GM23338 (cell line): ENCODE measurements around the gene ECE2. TPM values are rescaled to one million over a fixed set of nuclear protein-coding genes. Genes with fewer than 3 reads are reported as not detected.
A peak's percentile ranks its signal among the peaks of the same experiment; 100 is the strongest.

ENCODE experiments used
- ATAC-seq: fragments of 200-7000 bp; cut with Tn5 transposase; 3 replicates; pipeline ENCODE4 v1.9.1; 2020
- DNase-seq: peaks from one replicate; pipeline ENCODE4 v3.0.0-alpha.2; 2015; ENCODE audit warnings: low spot score
- H2AFZ ChIP-seq: fragments of 200-600 bp; sonication (generic); 2 replicates; pipeline ENCODE4 v1.8.0; 2016; ENCODE audit warnings: antibody characterized with exemption, mild to moderate bottlenecking, moderate library complexity
- H3F3A ChIP-seq: fragments of 200-600 bp; sonication (generic); replicated peaks from 2 replicates; pipeline ENCODE4 v1.8.0; 2017; ENCODE audit warnings: antibody characterized with exemption, mixed run types, low read depth
- H3K27ac ChIP-seq: fragments of 200-600 bp; sonication (generic); 2 replicates; pipeline ENCODE4 v1.6.1; 2016; ENCODE audit warnings: low read depth
- H3K27me3 ChIP-seq: fragments of 200-600 bp; sonication (generic); 2 replicates; pipeline ENCODE4 v1.8.0; 2016; ENCODE audit warnings: mild to moderate bottlenecking, mixed run types, moderate library complexity; ENCODE audit not compliant: insufficient read depth
- H3K36me3 ChIP-seq: fragments of 200-600 bp; sonication (generic); 2 replicates; pipeline ENCODE4 v1.8.0; 2016; ENCODE audit warnings: mild to moderate bottlenecking; ENCODE audit not compliant: insufficient read depth
- H3K4me1 ChIP-seq: fragments of 200-600 bp; sonication (generic); 2 replicates; pipeline ENCODE4 v1.8.0; 2016; ENCODE audit warnings: mild to moderate bottlenecking, moderate library complexity; ENCODE audit not compliant: insufficient read depth
- H3K4me2 ChIP-seq: fragments of 200-600 bp; sonication (generic); 2 replicates; pipeline ENCODE4 v1.7.1; 2017; ENCODE audit warnings: mixed run types
- H3K4me3 ChIP-seq: fragments of 200-600 bp; sonication (generic); 2 replicates; pipeline ENCODE4 v1.6.1; 2016; ENCODE audit warnings: mixed run types
- H3K79me2 ChIP-seq: fragments of 200-600 bp; sonication (generic); replicated peaks from 2 replicates; pipeline ENCODE4 v1.8.0; 2017; ENCODE audit warnings: mild to moderate bottlenecking; ENCODE audit not compliant: insufficient read depth
- H3K9me2 ChIP-seq: fragments of 200-600 bp; sonication (generic); 2 replicates; pipeline ENCODE4 v1.8.0; 2017; ENCODE audit not compliant: insufficient read depth
- H4K20me1 ChIP-seq: fragments of 200-600 bp; sonication (generic); replicated peaks from 2 replicates; pipeline ENCODE4 v1.8.0; 2017; ENCODE audit warnings: mild to moderate bottlenecking; ENCODE audit not compliant: insufficient read depth
- H3K27ac Mint-ChIP-seq: 2 replicates; pipeline ENCODE4 v1.8.0; 2020; ENCODE audit warnings: inconsistent platforms, mild to moderate bottlenecking, moderate library complexity, mixed read lengths
- H3K27me3 Mint-ChIP-seq: 3 replicates; pipeline ENCODE4 v1.8.0; 2022; ENCODE audit warnings: low read depth, mild to moderate bottlenecking, moderate library complexity, mixed read lengths, inconsistent platforms; ENCODE audit not compliant: insufficient read depth, poor library complexity
- H3K36me3 Mint-ChIP-seq: 3 replicates; pipeline ENCODE4 v1.8.0; 2021; ENCODE audit warnings: low read depth, mild to moderate bottlenecking, inconsistent platforms, moderate library complexity, mixed read lengths
- H3K4me1 Mint-ChIP-seq: 3 replicates; pipeline ENCODE4 v1.8.0; 2020; ENCODE audit warnings: mild to moderate bottlenecking, inconsistent platforms, mixed read lengths
- H3K4me3 Mint-ChIP-seq: 3 replicates; pipeline ENCODE4 v1.8.0; 2021; ENCODE audit warnings: moderate library complexity, mild to moderate bottlenecking, inconsistent platforms, mixed read lengths
- H3K9me3 Mint-ChIP-seq: 3 replicates; pipeline ENCODE4 v1.8.0; 2020; ENCODE audit warnings: moderate library complexity, mild to moderate bottlenecking, inconsistent platforms, mixed read lengths
- CREB1 ChIP-seq: fragments of 250-450 bp; sonication (Bioruptor Pico); IDR thresholded peaks from 2 replicates; pipeline ENCODE4 v1.5.0; 2020; ENCODE audit warnings: low read depth, mild to moderate bottlenecking, moderate library complexity
- JUNB ChIP-seq: IDR thresholded peaks from one replicate; pipeline ENCODE4 v1.6.1; 2016; ENCODE audit warnings: antibody characterized with exemption; ENCODE audit not compliant: unreplicated experiment
- REST ChIP-seq: IDR thresholded peaks from one replicate; pipeline ENCODE4 v1.6.1; 2018; ENCODE audit warnings: antibody characterized with exemption; ENCODE audit not compliant: unreplicated experiment
- STAT1 ChIP-seq: IDR thresholded peaks from one replicate; pipeline ENCODE4 v1.6.1; 2016; ENCODE audit warnings: antibody characterized with exemption; ENCODE audit not compliant: unreplicated experiment
- polyA plus RNA-seq: library from polyadenylated mRNA; unstranded; fragments of >200 nt; fragmentation: Nextera tagmentation; extraction: Ambion mirVana; gene quantifications from 2 replicates; pipeline ENCODE4 v1.2.1, GENCODE V29; 2016
- total RNA-seq: library from RNA; depleted of rRNA; stranded (reverse); fragments of >200 nt; shearing (Covaris generic); gene quantifications from 2 replicates; pipeline ENCODE4 v1.2.3, GENCODE V29; 2014
- TF ChIP-seq, protein P1 (sequence below), 2 experiments: fragments of 200-600 bp in 1 of 2; sonication (generic) in 1 of 2; conservative IDR thresholded peaks; 2 replicates each; pipeline versions ENCODE4 v1.5.1 to v1.6.1; 2016 to 2017; ENCODE audit warnings: antibody characterized with exemption in 2 of 2, low read depth in 2 of 2, mild to moderate bottlenecking in 2 of 2, moderate library complexity in 1 of 2

ECE2 gene
- total and polyA plus RNA-seq, 2 experiments from 2014 or later = 0.24 to 0.48 TPM

DNA sequence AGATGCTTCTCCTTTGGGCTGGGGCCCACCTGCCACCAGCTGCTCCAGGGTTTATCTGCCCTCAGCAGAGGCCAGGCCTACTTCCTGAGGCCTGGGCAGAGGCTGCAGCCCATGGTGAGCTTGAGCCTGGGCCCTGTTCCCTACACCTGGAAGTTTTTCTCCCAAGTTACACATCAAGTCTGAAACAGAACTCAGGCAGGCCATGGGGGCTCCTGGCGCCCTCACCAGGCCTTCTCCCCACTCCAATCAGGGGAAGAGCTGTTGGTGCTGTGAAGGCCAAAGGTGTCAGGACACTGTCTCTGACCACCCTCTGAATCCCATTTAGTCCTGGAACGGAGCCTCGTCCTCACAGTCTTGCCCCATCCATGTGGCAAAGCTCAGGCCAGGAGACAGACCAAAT is 39.2 kb upstream of the ECE2 start:
- H4K20me1 ChIP-seq = 0 out of 2 replicates have a peak, but pooled peaks cover 6% of the 10 kb centered on the region
- TF ChIP-seq, protein P1, sequence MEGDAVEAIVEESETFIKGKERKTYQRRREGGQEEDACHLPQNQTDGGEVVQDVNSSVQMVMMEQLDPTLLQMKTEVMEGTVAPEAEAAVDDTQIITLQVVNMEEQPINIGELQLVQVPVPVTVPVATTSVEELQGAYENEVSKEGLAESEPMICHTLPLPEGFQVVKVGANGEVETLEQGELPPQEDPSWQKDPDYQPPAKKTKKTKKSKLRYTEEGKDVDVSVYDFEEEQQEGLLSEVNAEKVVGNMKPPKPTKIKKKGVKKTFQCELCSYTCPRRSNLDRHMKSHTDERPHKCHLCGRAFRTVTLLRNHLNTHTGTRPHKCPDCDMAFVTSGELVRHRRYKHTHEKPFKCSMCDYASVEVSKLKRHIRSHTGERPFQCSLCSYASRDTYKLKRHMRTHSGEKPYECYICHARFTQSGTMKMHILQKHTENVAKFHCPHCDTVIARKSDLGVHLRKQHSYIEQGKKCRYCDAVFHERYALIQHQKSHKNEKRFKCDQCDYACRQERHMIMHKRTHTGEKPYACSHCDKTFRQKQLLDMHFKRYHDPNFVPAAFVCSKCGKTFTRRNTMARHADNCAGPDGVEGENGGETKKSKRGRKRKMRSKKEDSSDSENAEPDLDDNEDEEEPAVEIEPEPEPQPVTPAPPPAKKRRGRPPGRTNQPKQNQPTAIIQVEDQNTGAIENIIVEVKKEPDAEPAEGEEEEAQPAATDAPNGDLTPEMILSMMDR (conservative IDR thresholded peaks at IDR 0.05; ENCODE audit: low read depth in 2 of 2) = peak in 1 of 2 experiments; percentile 35; a peak in 2 of 4 replicates
- TF ChIP-seq JUNB = no peak
- DNase-seq = no peak
- Mint-ChIP-seq H3K36me3 (no peaks in the 10 kb centered on the region; the same call in 2 of the 3 replicates), H3K4me1 (peaks cover 6% of the 10 kb centered on the region; the same call in 1 of the 3 replicates), H3K27me3 (peaks cover 28% of the 10 kb centered on the region), H3K4me3 (no peak overlapping the region), H3K27ac (no peak overlapping the region), H3K9me3 (no peaks in the 10 kb centered on the region; the same call in 2 of the 3 replicates)
- H3K36me3 ChIP-seq = no peaks in the 10 kb centered on the region
- no peak overlapping the region for H3K4me3 ChIP-seq
- ATAC-seq = no peak
- no peak overlapping the region for H2AFZ ChIP-seq
- no peaks in the 10 kb centered on the region for H3K79me2 ChIP-seq
- H3K27me3 ChIP-seq = peaks cover 40% of the 10 kb centered on the region
- no peak overlapping the region for H3K4me2 ChIP-seq
- no peaks in the 10 kb centered on the region for H3F3A ChIP-seq
- no peaks in the 10 kb centered on the region for H3K9me2 ChIP-seq
- no peak overlapping the region for H3K27ac ChIP-seq
- no peaks in the 10 kb centered on the region for H3K4me1 ChIP-seq

DNA sequence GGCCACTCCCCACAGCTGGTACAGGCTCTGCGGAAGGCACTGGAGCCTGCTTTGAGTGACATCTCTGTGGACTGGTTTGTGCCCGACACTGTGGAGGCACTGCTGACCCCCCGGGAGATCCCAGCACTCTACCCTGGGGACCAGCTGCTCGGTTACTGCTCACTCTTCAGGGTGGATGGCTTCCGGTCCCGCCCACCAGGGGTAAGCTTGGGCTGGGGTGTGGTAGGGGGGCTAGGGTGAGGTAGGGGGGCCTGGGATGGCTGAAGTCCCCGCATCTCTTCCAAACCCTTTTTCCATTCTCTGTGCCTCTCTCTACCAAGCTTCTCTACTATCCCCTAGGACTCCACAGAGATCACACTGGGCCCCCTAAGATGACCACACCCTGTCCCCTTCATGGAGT is 38.6 kb upstream of the ECE2 start:
- Histone ChIP-seq H3K36me3 (no peaks in the 10 kb centered on the region; the same call in 1 of the 2 replicates), H3K4me1 (no peaks in the 10 kb centered on the region), H3F3A (no peaks in the 10 kb centered on the region), H3K9me2 (no peaks in the 10 kb centered on the region), H3K79me2 (no peaks in the 10 kb centered on the region), H3K27ac (no peak overlapping the region), H2AFZ (no peak overlapping the region), H3K4me2 (no peak overlapping the region), H3K27me3 (peaks cover 34% of the 10 kb centered on the region), H3K4me3 (no peak overlapping the region), H4K20me1 (peaks cover 7% of the 10 kb centered on the region; the same call in 1 of the 2 replicates)
- Mint-ChIP-seq H3K4me3 (no peak overlapping the region; the same call in 2 of the 3 replicates), H3K27me3 (peaks cover 25% of the 10 kb centered on the region), H3K36me3 (peaks cover under 1% of the 10 kb centered on the region), H3K9me3 (no peaks in the 10 kb centered on the region; the same call in 2 of the 3 replicates), H3K27ac (no peak overlapping the region), H3K4me1 (peaks cover 8% of the 10 kb centered on the region)
- no peak for TF ChIP-seq STAT1
- DNase-seq (no peak), ATAC-seq (no peak)

DNA sequence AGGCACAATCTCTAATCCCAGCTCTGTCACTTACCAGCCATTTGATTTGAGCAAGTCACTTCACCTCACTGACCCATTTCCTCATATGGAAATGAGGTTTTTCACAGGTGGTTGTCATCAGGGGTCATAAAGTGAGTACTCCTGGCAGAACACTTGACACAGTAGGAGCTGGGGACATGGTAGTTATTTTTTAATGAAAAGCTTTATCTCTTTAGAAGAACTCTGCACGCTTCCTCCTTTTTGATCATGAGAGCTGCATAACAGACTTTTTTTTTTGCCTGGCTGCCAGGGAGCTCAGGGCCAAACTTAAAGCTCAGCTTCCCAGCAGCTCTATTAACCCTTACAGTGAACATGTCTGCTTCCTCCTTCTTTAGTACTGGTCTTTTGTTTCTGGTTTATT is 38.0 kb upstream of the ECE2 start:
- Histone ChIP-seq H3K4me2 (no peak overlapping the region), H3K27me3 (peaks cover 28% of the 10 kb centered on the region), H3K9me2 (no peaks in the 10 kb centered on the region), H2AFZ (no peak overlapping the region), H3K4me3 (no peak overlapping the region), H3K36me3 (no peaks in the 10 kb centered on the region; the same call in 1 of the 2 replicates), H3K27ac (no peak overlapping the region), H3K79me2 (no peaks in the 10 kb centered on the region), H4K20me1 (peaks cover 12% of the 10 kb centered on the region), H3K4me1 (no peaks in the 10 kb centered on the region), H3F3A (no peaks in the 10 kb centered on the region)
- H3K4me1 Mint-ChIP-seq = peaks cover 12% of the 10 kb centered on the region
- no peak overlapping the region for H3K27ac Mint-ChIP-seq
- ATAC-seq (no peak), DNase-seq (no peak)
- H3K4me3 Mint-ChIP-seq = no peak overlapping the region
- no peaks in the 10 kb centered on the region; the same call in 2 of the 3 replicates for H3K9me3 Mint-ChIP-seq
- peaks cover 7% of the 10 kb centered on the region for H3K36me3 Mint-ChIP-seq
- peaks cover 19% of the 10 kb centered on the region for H3K27me3 Mint-ChIP-seq
- no peak for TF ChIP-seq STAT1
- TF ChIP-seq REST = no peak
- TF ChIP-seq CREB1 (CRISPR knock-in tag) = no peak
